Mesothelial cell of epicardium (in vitro differentiated cells): ENCODE data around the gene ANK3. TPM values are rescaled to one million over a fixed set of nuclear protein-coding genes. Genes with fewer than 3 reads are reported as not detected.

Experiments
- DNase-seq, 2 experiments: peaks; one replicate each; pipeline ENCODE4 v3.0.0; 2021; ENCODE audit warnings: low spot score in 2 of 2; ENCODE audit not compliant: unreplicated experiment in 2 of 2
- H3K27ac Mint-ChIP-seq: 2 replicates; pipeline ENCODE4 v1.8.0; 2021; ENCODE audit warnings: mixed read lengths
- H3K27me3 Mint-ChIP-seq: 2 replicates; pipeline ENCODE4 v1.8.0; 2021; ENCODE audit warnings: low read depth, mixed read lengths
- H3K36me3 Mint-ChIP-seq: 2 replicates; pipeline ENCODE4 v1.8.0; 2021; ENCODE audit warnings: mixed read lengths
- H3K4me1 Mint-ChIP-seq: 2 replicates; pipeline ENCODE4 v1.8.0; 2021; ENCODE audit warnings: mixed read lengths
- H3K4me3 Mint-ChIP-seq: 2 replicates; pipeline ENCODE4 v1.8.0; 2021; ENCODE audit warnings: mild to moderate bottlenecking, moderate library complexity, mixed read lengths
- H3K9me3 Mint-ChIP-seq: 2 replicates; pipeline ENCODE4 v1.8.0; 2021; ENCODE audit warnings: mixed read lengths
- CTCF ChIP-seq: fragments of 200-600 bp; sonication (generic); IDR thresholded peaks from one replicate; pipeline ENCODE4 v1.5.0; 2021; ENCODE audit warnings: antibody characterized with exemption; ENCODE audit not compliant: unreplicated experiment
- total RNA-seq: library from RNA; stranded (reverse); gene quantifications from 3 replicates; pipeline ENCODE4 v1.2.1, GENCODE V29; 2021

Gene ANK3
- total RNA-seq, 1 donor from 2014 or later: 242 TPM

GRCh38 chr10:60045571-60045970 lies 344.1 kb downstream of the ANK3 start:
- Mint-ChIP-seq H3K27me3 (no peaks in the 10 kb centered on the region), H3K9me3 (no peaks in the 10 kb centered on the region), H3K4me3 (no peak overlapping the region), H3K36me3 (peaks cover 17% of the 10 kb centered on the region), H3K4me1 (peaks cover 15% of the 10 kb centered on the region), H3K27ac (no peak overlapping the region)
- no peak for TF ChIP-seq CTCF
- DNase-seq: no peak

- no peaks in the 10 kb centered on the region for H3K9me3 Mint-ChIP-seq
- no peak overlapping the region for H3K4me3 Mint-ChIP-seq
- no peak for TF ChIP-seq CTCF
These were observed 344.7 kb downstream of the ANK3 start for GRCh38 chr10:60044971-60045370.

GRCh38 chr10:60044242-60044641 lies 345.4 kb downstream of the ANK3 start:
- Mint-ChIP-seq H3K27me3 (no peaks in the 10 kb centered on the region), H3K4me1 (peaks cover 12% of the 10 kb centered on the region), H3K27ac (no peak overlapping the region), H3K9me3 (no peaks in the 10 kb centered on the region), H3K36me3 (peaks cover 17% of the 10 kb centered on the region), H3K4me3 (no peak overlapping the region)
- no peak for TF ChIP-seq CTCF
- no peak for DNase-seq

More at GRCh38 chr10:60044971-60045370, 344.7 kb downstream of the ANK3 start:
- Mint-ChIP-seq H3K4me1 (peaks cover 15% of the 10 kb centered on the region), H3K27ac (no peak overlapping the region), H3K27me3 (no peaks in the 10 kb centered on the region), H3K36me3 (peaks cover 17% of the 10 kb centered on the region)
- DNase-seq: no peak

- TF ChIP-seq CTCF: no peak
- DNase-seq: no peak
These were observed 346.0 kb downstream of the ANK3 start for GRCh38 chr10:60043561-60044241.

GRCh38 chr10:60042914-60043313 lies 346.8 kb downstream of the ANK3 start:
- no peak overlapping the region for H3K4me3 Mint-ChIP-seq
- TF ChIP-seq CTCF: no peak
- H3K27ac Mint-ChIP-seq: no peak overlapping the region
- H3K4me1 Mint-ChIP-seq: peaks cover 8% of the 10 kb centered on the region
- H3K36me3 Mint-ChIP-seq: peaks cover 27% of the 10 kb centered on the region
- DNase-seq: no peak
- peaks cover 3% of the 10 kb centered on the region for H3K9me3 Mint-ChIP-seq
- no peaks in the 10 kb centered on the region for H3K27me3 Mint-ChIP-seq

More at GRCh38 chr10:60043561-60044241, 346.0 kb downstream of the ANK3 start:
- Mint-ChIP-seq H3K36me3 (peaks cover 21% of the 10 kb centered on the region), H3K27me3 (no peaks in the 10 kb centered on the region), H3K9me3 (peaks cover 2% of the 10 kb centered on the region), H3K4me3 (no peak overlapping the region), H3K27ac (no peak overlapping the region), H3K4me1 (peaks cover 12% of the 10 kb centered on the region)
